Measurements from ENCODE around the gene CCDC54. TPM values are rescaled to one million over a fixed set of nuclear protein-coding genes. Genes with fewer than 3 reads are reported as not detected.
"Not testable (repeated sequence)": the region's sequence is repeated elsewhere in the genome, so short reads cannot be mapped to it uniquely, and the experiment has no call there.

Gene CCDC54
- total RNA-seq (2014; rRNA removed; shearing (Covaris generic); ENCODE audit: low replicate concordance) = not detected in 2 replicates

- peak; percentile 59 for DNase-seq (ENCODE audit: low read depth)
- in situ Hi-C loops (cut with HindIII; ENCODE audit: low pct_unique_long_range_greater_than_20kb, low sequenced_read_pairs) = no loop called here
These were observed at the start of gene CCDC54 for GRCh38 chr3:107377151-107377550. CCDC54 (plus strand) TSS chr3:107377439; CDS start chr3:107377588, 149 bp downstream.

DNA sequence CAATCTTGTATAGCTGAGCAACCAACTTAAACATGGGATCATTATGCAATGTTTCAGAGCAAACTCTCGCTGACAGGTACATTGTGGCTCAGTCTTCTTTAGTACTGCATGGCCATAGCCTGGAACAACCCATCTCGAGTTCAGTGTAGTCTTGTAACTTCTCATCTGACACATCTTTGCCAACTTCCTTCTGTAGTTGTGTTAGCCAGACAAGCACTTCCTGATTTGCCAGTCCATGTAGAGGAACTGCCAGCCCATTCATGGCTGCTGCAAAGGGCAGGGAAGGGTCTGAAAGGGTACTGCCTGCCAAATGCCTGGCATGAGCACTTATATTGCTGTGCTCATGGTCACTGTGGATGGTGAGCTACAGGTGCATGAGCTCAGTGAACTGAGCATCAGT is 49.2 kb upstream of the CCDC54 start:
- in situ Hi-C loops (cut with HindIII; ENCODE audit: low pct_unique_long_range_greater_than_20kb, low sequenced_read_pairs) = no loop called here
- no peak for DNase-seq (ENCODE audit: low read depth)

GRCh38 chr3:107329088-107329487 is 48.2 kb upstream of the CCDC54 start:
- in situ Hi-C loops (cut with HindIII; ENCODE audit: low pct_unique_long_range_greater_than_20kb, low sequenced_read_pairs) = no loop called here
- no peak for DNase-seq (ENCODE audit: low read depth)

- DNase-seq (ENCODE audit: low read depth); in situ Hi-C loops (cut with HindIII; ENCODE audit: low pct_unique_long_range_greater_than_20kb, low sequenced_read_pairs): not testable (repeated sequence)
These were observed 37.5 kb upstream of the CCDC54 start for GRCh38 chr3:107339690-107340089.

DNA sequence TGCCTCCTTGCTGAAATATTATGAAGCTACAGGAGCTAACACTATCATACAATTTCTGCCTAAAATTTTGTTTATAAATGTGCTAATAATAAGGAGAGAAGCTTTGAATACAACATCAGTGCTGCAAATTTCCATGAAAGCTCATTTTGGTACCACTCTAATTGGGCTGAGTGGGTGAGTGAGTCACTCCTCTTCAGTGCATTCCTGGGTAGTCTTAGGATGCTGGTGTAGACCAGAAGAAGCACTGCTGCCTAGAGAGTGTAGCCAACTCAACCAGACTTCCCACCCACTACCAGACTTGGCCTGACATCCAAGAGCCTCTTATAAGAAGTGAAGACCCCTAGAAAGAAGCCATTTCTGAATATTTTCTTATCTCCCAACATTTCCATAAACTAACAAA is 32.5 kb upstream of the CCDC54 start:
- in situ Hi-C loops (cut with HindIII; ENCODE audit: low pct_unique_long_range_greater_than_20kb, low sequenced_read_pairs) = no loop called here

DNA sequence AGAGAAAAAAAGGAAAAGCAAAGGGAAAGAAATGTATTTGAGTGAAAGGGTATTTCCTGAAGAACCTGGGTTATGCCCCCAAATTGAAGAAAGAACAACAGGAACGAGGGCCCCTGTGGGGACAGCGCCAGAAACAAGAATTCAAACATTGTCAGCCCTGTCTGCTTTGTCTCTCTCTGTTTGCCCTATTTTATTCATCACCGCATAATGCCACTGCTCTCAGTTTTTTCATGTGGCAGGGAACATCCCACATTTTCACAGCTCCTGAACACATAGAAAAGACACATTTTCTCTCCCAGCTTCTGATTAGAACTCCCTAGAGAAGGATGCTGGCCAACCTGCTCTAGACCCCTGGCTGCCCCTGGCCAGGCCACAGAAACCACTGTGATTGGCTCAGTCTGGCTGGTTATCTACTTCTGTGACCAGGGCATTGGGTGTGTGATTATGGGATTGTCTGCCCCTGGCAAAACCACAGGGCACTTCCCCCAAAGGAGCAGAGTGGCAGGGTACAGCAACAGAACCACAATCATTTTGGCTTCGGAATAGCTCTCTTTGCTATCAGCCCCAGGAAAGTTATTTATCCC is 31.3 kb upstream of the CCDC54 start:
- no peak for DNase-seq (ENCODE audit: low read depth)
- in situ Hi-C loops (cut with HindIII; ENCODE audit: low pct_unique_long_range_greater_than_20kb, low sequenced_read_pairs) = no loop called here

More for the DNA sequence above, 32.5 kb upstream of the CCDC54 start:
- DNase-seq (ENCODE audit: low read depth) = no peak

DNA sequence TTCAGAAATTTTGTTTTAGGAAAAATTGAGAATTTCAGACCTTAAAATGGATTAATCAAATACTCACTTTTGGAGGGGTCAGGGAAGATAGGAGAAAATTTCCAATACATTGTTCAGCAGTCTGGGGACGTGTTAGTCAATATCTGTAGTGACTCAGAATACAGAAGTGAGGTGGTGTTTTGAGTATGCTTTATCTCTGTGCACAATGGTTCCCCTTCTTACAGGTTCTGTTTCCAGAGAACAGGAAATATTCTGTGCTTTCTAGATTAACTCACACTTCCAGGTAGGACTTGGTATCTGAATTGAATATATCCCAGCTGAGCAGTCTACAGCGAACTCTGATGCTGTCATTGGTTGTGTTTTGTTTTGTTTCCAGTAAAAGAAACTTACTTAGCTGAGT is 30.7 kb upstream of the CCDC54 start:
- in situ Hi-C loops (cut with HindIII; ENCODE audit: low pct_unique_long_range_greater_than_20kb, low sequenced_read_pairs) = no loop called here
- no peak for DNase-seq (ENCODE audit: low read depth)

GRCh38 chr3:107347751-107348150 is 29.5 kb upstream of the CCDC54 start:
- DNase-seq (ENCODE audit: low read depth) = no peak
- in situ Hi-C loops (cut with HindIII; ENCODE audit: low pct_unique_long_range_greater_than_20kb, low sequenced_read_pairs) = no loop called here

GRCh38 chr3:107356706-107357105 is 20.5 kb upstream of the CCDC54 start:
- in situ Hi-C loops (cut with HindIII; ENCODE audit: low pct_unique_long_range_greater_than_20kb, low sequenced_read_pairs) = no loop called here
- no peak for DNase-seq (ENCODE audit: low read depth)

GRCh38 chr3:107361633-107362032 is 15.6 kb upstream of the CCDC54 start:
- in situ Hi-C loops (cut with HindIII; ENCODE audit: low pct_unique_long_range_greater_than_20kb, low sequenced_read_pairs) = no loop called here
- no peak for DNase-seq (ENCODE audit: low read depth)

GRCh38 chr3:107365051-107365450 is 12.2 kb upstream of the CCDC54 start:
- DNase-seq (ENCODE audit: low read depth) = no peak
- in situ Hi-C loops (cut with HindIII; ENCODE audit: low pct_unique_long_range_greater_than_20kb, low sequenced_read_pairs) = no loop called here

GRCh38 chr3:107366766-107367165 is 10.5 kb upstream of the CCDC54 start:
- in situ Hi-C loops (cut with HindIII; ENCODE audit: low pct_unique_long_range_greater_than_20kb, low sequenced_read_pairs) = no loop called here
- no peak for DNase-seq (ENCODE audit: low read depth)

- in situ Hi-C loops (cut with HindIII; ENCODE audit: low pct_unique_long_range_greater_than_20kb, low sequenced_read_pairs) = no loop called here
- DNase-seq (ENCODE audit: low read depth) = peak; percentile 54
These were observed 9.9 kb upstream of the CCDC54 start for GRCh38 chr3:107367353-107367752.

DNA sequence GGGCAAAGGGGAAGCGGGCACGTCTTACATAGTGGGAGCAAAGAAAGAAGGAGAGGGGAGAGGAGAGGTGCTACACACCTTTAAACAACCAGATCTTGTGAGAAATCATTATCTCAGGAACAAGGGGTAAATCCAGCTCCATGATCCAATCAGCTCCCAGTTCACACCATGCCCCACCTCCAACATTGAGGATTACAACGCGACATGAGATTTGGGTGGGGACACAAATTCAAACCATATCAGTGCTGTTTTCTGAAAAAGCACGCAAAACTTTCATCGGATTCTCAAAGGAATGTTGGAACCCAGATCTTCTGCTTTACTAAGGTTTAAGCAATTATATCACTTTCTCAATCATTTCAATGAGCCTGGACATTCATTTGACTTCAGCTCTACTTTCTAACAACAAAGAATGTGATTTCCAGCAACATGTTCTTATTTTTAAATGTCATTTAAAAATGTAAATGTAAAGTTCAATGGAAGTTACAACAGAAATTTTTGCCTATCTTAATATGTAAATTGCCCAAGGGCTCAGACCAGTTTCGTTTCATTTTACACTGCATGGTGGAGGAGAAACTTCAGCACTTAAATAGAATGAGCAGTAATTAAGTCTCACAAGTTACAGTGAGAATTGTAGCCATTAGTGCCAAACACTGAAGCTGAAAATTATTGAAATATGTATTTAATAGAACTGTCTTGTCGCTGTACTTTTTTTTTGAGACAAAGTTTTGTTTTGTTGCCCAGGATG is 8.4 kb upstream of the CCDC54 start:
- DNase-seq (ENCODE audit: low read depth) = no peak
- in situ Hi-C loops (cut with HindIII; ENCODE audit: low pct_unique_long_range_greater_than_20kb, low sequenced_read_pairs) = no loop called here

GRCh38 chr3:107369791-107370190 is 7.4 kb upstream of the CCDC54 start:
- no peak for DNase-seq (ENCODE audit: low read depth)
- in situ Hi-C loops (cut with HindIII; ENCODE audit: low pct_unique_long_range_greater_than_20kb, low sequenced_read_pairs) = no loop called here

DNA sequence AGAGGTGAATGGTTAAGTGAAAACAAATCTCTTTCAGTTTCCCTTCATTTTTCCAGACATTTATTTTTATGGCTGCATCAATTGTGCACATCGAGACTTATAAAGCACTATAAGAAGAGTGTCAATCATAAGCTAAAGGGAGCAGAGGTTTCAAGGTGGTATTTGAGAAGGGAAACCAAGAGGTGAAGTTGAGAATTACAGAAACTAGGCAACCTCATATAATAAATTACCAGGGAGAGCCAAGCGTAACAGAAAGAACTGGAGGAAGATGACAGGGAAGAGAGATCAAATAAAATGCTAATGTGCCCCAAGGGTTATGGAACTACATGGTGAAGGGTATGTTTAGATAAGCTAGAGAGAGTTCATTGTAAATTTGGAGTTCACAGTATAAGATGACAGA is 6.3 kb upstream of the CCDC54 start:
- in situ Hi-C loops (cut with HindIII; ENCODE audit: low pct_unique_long_range_greater_than_20kb, low sequenced_read_pairs) = no loop called here
- DNase-seq (ENCODE audit: low read depth) = peak; percentile 70

DNA sequence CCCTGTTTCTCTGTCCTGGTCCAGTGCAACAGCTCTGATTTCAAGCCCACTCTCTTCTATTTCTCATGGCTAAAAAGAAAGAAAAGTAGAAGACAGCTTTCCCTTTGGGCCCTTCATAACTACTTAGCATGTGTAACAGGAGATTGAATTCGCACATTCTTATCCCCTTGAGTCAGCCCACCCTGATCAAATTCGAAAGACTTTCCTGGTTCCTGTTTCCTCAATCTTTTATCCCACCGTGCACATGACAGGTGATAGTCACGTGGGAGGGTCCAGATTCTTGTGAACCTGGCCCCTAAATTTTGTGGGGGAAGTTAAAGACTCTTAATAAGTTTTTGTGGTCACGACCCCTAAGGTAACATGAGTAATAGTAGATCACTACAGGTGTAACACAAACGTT is 4.7 kb upstream of the CCDC54 start:
- in situ Hi-C loops (cut with HindIII; ENCODE audit: low pct_unique_long_range_greater_than_20kb, low sequenced_read_pairs) = no loop called here
- no peak for DNase-seq (ENCODE audit: low read depth)

GRCh38 chr3:107373896-107374295 is 3.3 kb upstream of the CCDC54 start:
- in situ Hi-C loops (cut with HindIII; ENCODE audit: low pct_unique_long_range_greater_than_20kb, low sequenced_read_pairs) = no loop called here
- DNase-seq (ENCODE audit: low read depth) = no peak

DNA sequence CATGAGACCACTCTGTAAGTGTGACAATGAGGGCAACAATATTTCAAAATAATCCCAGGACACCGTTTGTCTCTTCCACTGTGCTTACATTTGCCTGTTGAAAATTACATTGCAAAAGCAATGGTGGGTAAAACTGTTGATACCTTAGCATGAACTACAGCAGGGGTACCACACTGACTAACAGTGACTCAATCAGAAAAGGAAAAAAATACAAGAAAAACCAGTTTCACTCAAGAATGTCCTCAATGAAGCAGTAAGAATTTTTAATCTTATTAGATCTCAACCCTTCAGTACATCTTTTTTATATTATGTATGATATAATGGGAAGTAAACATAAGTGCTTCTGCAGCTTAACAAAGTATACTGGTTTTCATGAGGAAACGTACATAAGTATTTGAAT is 1.6 kb upstream of the CCDC54 start:
- in situ Hi-C loops (cut with HindIII; ENCODE audit: low pct_unique_long_range_greater_than_20kb, low sequenced_read_pairs) = no loop called here

GRCh38 chr3:107382631-107383030 is 5.4 kb downstream of the CCDC54 start:
- in situ Hi-C loops (cut with HindIII; ENCODE audit: low pct_unique_long_range_greater_than_20kb, low sequenced_read_pairs) = no loop called here
- DNase-seq (ENCODE audit: low read depth) = no peak

More for the DNA sequence above, 1.6 kb upstream of the CCDC54 start:
- DNase-seq (ENCODE audit: low read depth) = no peak

Data from Caki2 (cell line).